NCI-H2081 (cell line): ENCODE data around the gene TLR5.
A peak's percentile ranks its signal among the peaks of the same experiment; 100 is the strongest.
"Not testable (repeated sequence)": the region's sequence is repeated elsewhere in the genome, so short reads cannot be mapped to it uniquely, and the experiment has no call there.

Experiments used
- DNase-seq, 2 experiments: peaks; one replicate each; lab custom pipeline; 2025; lab: John Stamatoyannopoulos, UW

Gene TLR5

GRCh38 chr1:223142795-223143536, at the start of gene TLR5:
TSS of gene TLR5 (minus strand) at chr1:223143248. CDS start at chr1:223113031, 30,217 bp downstream.
- DNase-seq, result peak; percentile 78 to 88

GRCh38 chr1:223189903-223190724, 47.1 kb upstream of the TLR5 start:
- DNase-seq, result no peak

GRCh38 chr1:223189525-223189902, 46.5 kb upstream of the TLR5 start:
- no peak for DNase-seq

GRCh38 chr1:223188618-223189356, 45.7 kb upstream of the TLR5 start:
- DNase-seq, result no peak

- DNase-seq, result no peak
Measured at GRCh38 chr1:223186800-223187199, 43.8 kb upstream of the TLR5 start.

- DNase-seq, result no peak
Measured at GRCh38 chr1:223183268-223183862, 40.3 kb upstream of the TLR5 start.

GRCh38 chr1:223180731-223181321, 37.8 kb upstream of the TLR5 start:
- DNase-seq, result no peak

- no peak for DNase-seq
Measured at GRCh38 chr1:223179786-223180185, 36.7 kb upstream of the TLR5 start.

GRCh38 chr1:223179280-223179679, 36.2 kb upstream of the TLR5 start:
- no peak for DNase-seq

GRCh38 chr1:223177681-223178080, 34.6 kb upstream of the TLR5 start:
- DNase-seq, result no peak

GRCh38 chr1:223176437-223176836, 33.4 kb upstream of the TLR5 start:
- DNase-seq, result no peak

GRCh38 chr1:223175633-223176032, 32.6 kb upstream of the TLR5 start:
- no peak for DNase-seq

GRCh38 chr1:223175032-223175431, 32.0 kb upstream of the TLR5 start:
- DNase-seq, result no peak

- not testable (repeated sequence) for DNase-seq
Measured at GRCh38 chr1:223169458-223169857, 26.4 kb upstream of the TLR5 start.

GRCh38 chr1:223161321-223161720, 18.3 kb upstream of the TLR5 start:
- no peak for DNase-seq

GRCh38 chr1:223156343-223156742, 13.3 kb upstream of the TLR5 start:
- no peak for DNase-seq

GRCh38 chr1:223155153-223155552, 12.1 kb upstream of the TLR5 start:
- DNase-seq, result no peak

GRCh38 chr1:223153177-223154119, 10.4 kb upstream of the TLR5 start:
- DNase-seq, result no peak

- no peak for DNase-seq
Measured at GRCh38 chr1:223152399-223152798, 9.4 kb upstream of the TLR5 start.

- no peak for DNase-seq
Measured at GRCh38 chr1:223150443-223150842, 7.4 kb upstream of the TLR5 start.

- no peak for DNase-seq
Measured at GRCh38 chr1:223147873-223148272, 4.8 kb upstream of the TLR5 start.
